ENCODE data around the gene TMEM167A.

DNA sequence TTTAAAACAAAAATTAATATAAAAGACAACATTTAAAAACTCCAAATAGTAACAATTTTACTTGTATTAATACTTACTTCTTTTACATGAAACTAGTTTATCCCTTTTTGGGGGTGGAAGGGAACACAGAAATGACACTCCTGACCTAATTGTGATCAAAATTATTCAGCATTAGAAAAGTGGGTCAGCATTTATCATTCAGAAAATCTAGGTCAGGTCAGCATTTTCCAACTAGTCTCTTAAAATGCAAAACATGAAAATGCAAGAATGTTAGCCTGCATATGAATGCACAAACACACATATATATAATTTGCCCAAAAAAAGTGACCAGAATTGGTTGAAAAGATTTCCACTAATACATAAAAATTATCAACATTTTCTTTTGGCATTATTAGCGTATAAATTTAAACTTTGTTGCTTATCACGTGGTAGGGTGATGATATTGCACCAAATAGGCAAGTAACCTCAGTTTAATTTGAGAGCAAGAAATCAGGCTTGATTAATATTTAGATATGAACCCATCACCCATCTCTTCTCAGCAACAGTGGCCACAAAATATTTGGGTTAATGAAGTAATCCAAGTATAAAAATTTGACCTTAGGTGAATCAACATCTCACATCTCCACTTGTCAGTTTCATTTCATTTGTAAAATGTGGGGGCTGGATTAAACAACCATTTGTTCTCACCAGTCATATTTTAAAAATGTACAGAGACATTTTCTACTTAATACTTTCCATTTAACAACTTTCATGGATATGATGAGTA, 5.7 kb downstream of the TMEM167A start:
- TF ChIP-seq, protein P1, sequence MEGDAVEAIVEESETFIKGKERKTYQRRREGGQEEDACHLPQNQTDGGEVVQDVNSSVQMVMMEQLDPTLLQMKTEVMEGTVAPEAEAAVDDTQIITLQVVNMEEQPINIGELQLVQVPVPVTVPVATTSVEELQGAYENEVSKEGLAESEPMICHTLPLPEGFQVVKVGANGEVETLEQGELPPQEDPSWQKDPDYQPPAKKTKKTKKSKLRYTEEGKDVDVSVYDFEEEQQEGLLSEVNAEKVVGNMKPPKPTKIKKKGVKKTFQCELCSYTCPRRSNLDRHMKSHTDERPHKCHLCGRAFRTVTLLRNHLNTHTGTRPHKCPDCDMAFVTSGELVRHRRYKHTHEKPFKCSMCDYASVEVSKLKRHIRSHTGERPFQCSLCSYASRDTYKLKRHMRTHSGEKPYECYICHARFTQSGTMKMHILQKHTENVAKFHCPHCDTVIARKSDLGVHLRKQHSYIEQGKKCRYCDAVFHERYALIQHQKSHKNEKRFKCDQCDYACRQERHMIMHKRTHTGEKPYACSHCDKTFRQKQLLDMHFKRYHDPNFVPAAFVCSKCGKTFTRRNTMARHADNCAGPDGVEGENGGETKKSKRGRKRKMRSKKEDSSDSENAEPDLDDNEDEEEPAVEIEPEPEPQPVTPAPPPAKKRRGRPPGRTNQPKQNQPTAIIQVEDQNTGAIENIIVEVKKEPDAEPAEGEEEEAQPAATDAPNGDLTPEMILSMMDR (IDR thresholded peaks at IDR 0.05; ENCODE audit: low read depth, low read length): no peak
- TF ChIP-seq POLR2A (IDR thresholded peaks at IDR 0.05; ENCODE audit: extremely low read depth, insufficient read length): no peak
- TF ChIP-seq, protein P2, sequence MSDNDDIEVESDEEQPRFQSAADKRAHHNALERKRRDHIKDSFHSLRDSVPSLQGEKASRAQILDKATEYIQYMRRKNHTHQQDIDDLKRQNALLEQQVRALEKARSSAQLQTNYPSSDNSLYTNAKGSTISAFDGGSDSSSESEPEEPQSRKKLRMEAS (IDR thresholded peaks at IDR 0.05; ENCODE audit: low read depth, low read length): no peak
